ENCODE measurements around the gene SLC12A9.

DNA sequence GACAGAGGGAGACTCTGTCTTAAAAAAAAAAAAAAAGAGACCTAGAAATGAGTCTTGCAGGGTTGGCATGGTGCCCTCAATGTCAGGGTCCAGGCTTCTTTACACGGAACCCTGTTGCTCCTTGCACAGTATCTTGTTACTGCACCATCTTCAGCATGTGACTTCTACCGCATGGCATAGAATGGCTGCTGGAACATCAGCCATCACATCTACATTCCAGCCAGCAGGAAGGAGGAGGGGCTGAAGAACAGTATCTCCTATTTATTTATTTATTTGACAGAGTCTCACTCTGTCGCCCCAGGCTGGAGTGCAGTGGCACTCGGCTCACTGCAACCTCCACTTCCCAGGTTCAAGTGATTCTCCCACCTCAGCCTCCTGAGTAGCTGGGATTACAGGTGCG is 46.9 kb downstream of the SLC12A9 start:
- TF ChIP-seq CEBPB (IDR thresholded peaks at IDR 0.05; ENCODE audit: low read depth, low read length) (no peak), BHLHE40 (IDR thresholded peaks at IDR 0.05; ENCODE audit: low read depth, low read length) (no peak), SMC3 (IDR thresholded peaks at IDR 0.05; ENCODE audit: low read depth, low read length) (no peak), POLR2A (IDR thresholded peaks at IDR 0.05; ENCODE audit: low read depth, low read length) (no peak), RCOR1 (IDR thresholded peaks at IDR 0.05; ENCODE audit: insufficient replicate concordance, low read length) (no peak)
- TF ChIP-seq, protein P1, sequence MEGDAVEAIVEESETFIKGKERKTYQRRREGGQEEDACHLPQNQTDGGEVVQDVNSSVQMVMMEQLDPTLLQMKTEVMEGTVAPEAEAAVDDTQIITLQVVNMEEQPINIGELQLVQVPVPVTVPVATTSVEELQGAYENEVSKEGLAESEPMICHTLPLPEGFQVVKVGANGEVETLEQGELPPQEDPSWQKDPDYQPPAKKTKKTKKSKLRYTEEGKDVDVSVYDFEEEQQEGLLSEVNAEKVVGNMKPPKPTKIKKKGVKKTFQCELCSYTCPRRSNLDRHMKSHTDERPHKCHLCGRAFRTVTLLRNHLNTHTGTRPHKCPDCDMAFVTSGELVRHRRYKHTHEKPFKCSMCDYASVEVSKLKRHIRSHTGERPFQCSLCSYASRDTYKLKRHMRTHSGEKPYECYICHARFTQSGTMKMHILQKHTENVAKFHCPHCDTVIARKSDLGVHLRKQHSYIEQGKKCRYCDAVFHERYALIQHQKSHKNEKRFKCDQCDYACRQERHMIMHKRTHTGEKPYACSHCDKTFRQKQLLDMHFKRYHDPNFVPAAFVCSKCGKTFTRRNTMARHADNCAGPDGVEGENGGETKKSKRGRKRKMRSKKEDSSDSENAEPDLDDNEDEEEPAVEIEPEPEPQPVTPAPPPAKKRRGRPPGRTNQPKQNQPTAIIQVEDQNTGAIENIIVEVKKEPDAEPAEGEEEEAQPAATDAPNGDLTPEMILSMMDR (conservative IDR thresholded peaks at IDR 0.05; ENCODE audit: low read depth, low read length) = no peak
- TF ChIP-seq, protein P2, sequence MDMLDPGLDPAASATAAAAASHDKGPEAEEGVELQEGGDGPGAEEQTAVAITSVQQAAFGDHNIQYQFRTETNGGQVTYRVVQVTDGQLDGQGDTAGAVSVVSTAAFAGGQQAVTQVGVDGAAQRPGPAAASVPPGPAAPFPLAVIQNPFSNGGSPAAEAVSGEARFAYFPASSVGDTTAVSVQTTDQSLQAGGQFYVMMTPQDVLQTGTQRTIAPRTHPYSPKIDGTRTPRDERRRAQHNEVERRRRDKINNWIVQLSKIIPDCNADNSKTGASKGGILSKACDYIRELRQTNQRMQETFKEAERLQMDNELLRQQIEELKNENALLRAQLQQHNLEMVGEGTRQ (IDR thresholded peaks at IDR 0.05; ENCODE audit: low read depth, low read length) = no peak

Data from IMR-90 (cell line).